Esophagus mucosa (tissue), 1 donor: Measurements from ENCODE around the gene PDE8A. TPM values are rescaled to one million over a fixed set of nuclear protein-coding genes. Genes with fewer than 3 reads are reported as not detected.

Experiments
- ATAC-seq: fragments of 200-7000 bp; cut with Tn5 transposase; one replicate; pipeline ENCODE4 v1.9.1; 2020
- total RNA-seq: library from RNA; stranded (reverse); gene quantifications from one replicate; pipeline ENCODE4 v1.2.4, GENCODE V29; 2023
- donor health status: DM: yes; HTN: yes; CAD: no.

Gene PDE8A
- total RNA-seq, 1 donor from 2014 or later: 12.4 TPM

GRCh38 chr15:85094685-85095084 lies 113.0 kb downstream of the PDE8A start:
- ATAC-seq: no peak

- ATAC-seq: no peak
These were observed 113.9 kb downstream of the PDE8A start for GRCh38 chr15:85095566-85095965.

GRCh38 chr15:85097250-85097649 lies 115.6 kb downstream of the PDE8A start:
- ATAC-seq: no peak

- ATAC-seq: no peak
These were observed 116.1 kb downstream of the PDE8A start for GRCh38 chr15:85097725-85098124.

GRCh38 chr15:85099195-85099803 lies 117.6 kb downstream of the PDE8A start:
- no peak for ATAC-seq

- no peak for ATAC-seq
These were observed 118.7 kb downstream of the PDE8A start for GRCh38 chr15:85100186-85100937.

GRCh38 chr15:85104584-85104983 lies 122.9 kb downstream of the PDE8A start:
- ATAC-seq: no peak

GRCh38 chr15:85108136-85108535 lies 126.5 kb downstream of the PDE8A start:
- ATAC-seq: no peak

- no peak for ATAC-seq
These were observed 127.7 kb downstream of the PDE8A start for GRCh38 chr15:85109333-85109732.

GRCh38 chr15:85112997-85113396 lies 131.3 kb downstream of the PDE8A start:
- ATAC-seq: no peak

- no peak for ATAC-seq
These were observed 133.2 kb downstream of the PDE8A start for GRCh38 chr15:85114886-85115285.

- ATAC-seq: peak; percentile 84
These were observed 134.4 kb downstream of the PDE8A start for GRCh38 chr15:85116066-85116465.

GRCh38 chr15:85116494-85116893 lies 134.8 kb downstream of the PDE8A start:
- ATAC-seq: no peak

GRCh38 chr15:85116925-85117646 lies 135.4 kb downstream of the PDE8A start:
- no peak for ATAC-seq

- no peak for ATAC-seq
These were observed 136.5 kb downstream of the PDE8A start for GRCh38 chr15:85118173-85118572.

GRCh38 chr15:85118581-85118980 lies 136.9 kb downstream of the PDE8A start:
- no peak for ATAC-seq

- ATAC-seq: no peak
These were observed 138.9 kb downstream of the PDE8A start for GRCh38 chr15:85120351-85121113.

- no peak for ATAC-seq
These were observed 142.5 kb downstream of the PDE8A start for GRCh38 chr15:85124173-85124572.

- no peak for ATAC-seq
These were observed 143.5 kb downstream of the PDE8A start for GRCh38 chr15:85125056-85125661.

- no peak for ATAC-seq
These were observed 147.0 kb downstream of the PDE8A start for GRCh38 chr15:85128621-85129020.

GRCh38 chr15:85129881-85130280 lies 148.2 kb downstream of the PDE8A start:
- no peak for ATAC-seq

GRCh38 chr15:85131915-85132314 lies 150.3 kb downstream of the PDE8A start:
- ATAC-seq: no peak

- no peak for ATAC-seq
These were observed 152.1 kb downstream of the PDE8A start for GRCh38 chr15:85133709-85134108.
